Hepatocyte (in vitro differentiated cells): ENCODE measurements around the gene SLC9A3.

Source experiments
- EZH2 ChIP-seq: fragments of 200-600 bp; sonication (generic); IDR thresholded peaks from 2 replicates; pipeline ENCODE4 v1.6.1; 2016; ENCODE audit warnings: antibody characterized with exemption, mild to moderate bottlenecking, borderline replicate concordance
- TF ChIP-seq, protein P1 (sequence below): fragments of 200-600 bp; sonication (generic); IDR thresholded peaks from 2 replicates; pipeline ENCODE4 v1.5.1; 2016; ENCODE audit warnings: antibody characterized with exemption, mild to moderate bottlenecking; ENCODE audit not compliant: poor library complexity

- TF ChIP-seq, protein P1, sequence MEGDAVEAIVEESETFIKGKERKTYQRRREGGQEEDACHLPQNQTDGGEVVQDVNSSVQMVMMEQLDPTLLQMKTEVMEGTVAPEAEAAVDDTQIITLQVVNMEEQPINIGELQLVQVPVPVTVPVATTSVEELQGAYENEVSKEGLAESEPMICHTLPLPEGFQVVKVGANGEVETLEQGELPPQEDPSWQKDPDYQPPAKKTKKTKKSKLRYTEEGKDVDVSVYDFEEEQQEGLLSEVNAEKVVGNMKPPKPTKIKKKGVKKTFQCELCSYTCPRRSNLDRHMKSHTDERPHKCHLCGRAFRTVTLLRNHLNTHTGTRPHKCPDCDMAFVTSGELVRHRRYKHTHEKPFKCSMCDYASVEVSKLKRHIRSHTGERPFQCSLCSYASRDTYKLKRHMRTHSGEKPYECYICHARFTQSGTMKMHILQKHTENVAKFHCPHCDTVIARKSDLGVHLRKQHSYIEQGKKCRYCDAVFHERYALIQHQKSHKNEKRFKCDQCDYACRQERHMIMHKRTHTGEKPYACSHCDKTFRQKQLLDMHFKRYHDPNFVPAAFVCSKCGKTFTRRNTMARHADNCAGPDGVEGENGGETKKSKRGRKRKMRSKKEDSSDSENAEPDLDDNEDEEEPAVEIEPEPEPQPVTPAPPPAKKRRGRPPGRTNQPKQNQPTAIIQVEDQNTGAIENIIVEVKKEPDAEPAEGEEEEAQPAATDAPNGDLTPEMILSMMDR: no peak
- no peak for TF ChIP-seq EZH2
These were observed 7.3 kb downstream of the SLC9A3 start for GRCh38 chr5:516980-517379.
